ENCODE results near the gene SEPTIN7. TPM values are rescaled to one million over a fixed set of nuclear protein-coding genes. Genes with fewer than 3 reads are reported as not detected.

The SEPTIN7 gene
- total RNA-seq, 1 donor from 2014 or later, result 200 TPM

GRCh38 chr7:35781200-35781701, 19.6 kb upstream of the SEPTIN7 start:
- TF ChIP-seq, protein P1, sequence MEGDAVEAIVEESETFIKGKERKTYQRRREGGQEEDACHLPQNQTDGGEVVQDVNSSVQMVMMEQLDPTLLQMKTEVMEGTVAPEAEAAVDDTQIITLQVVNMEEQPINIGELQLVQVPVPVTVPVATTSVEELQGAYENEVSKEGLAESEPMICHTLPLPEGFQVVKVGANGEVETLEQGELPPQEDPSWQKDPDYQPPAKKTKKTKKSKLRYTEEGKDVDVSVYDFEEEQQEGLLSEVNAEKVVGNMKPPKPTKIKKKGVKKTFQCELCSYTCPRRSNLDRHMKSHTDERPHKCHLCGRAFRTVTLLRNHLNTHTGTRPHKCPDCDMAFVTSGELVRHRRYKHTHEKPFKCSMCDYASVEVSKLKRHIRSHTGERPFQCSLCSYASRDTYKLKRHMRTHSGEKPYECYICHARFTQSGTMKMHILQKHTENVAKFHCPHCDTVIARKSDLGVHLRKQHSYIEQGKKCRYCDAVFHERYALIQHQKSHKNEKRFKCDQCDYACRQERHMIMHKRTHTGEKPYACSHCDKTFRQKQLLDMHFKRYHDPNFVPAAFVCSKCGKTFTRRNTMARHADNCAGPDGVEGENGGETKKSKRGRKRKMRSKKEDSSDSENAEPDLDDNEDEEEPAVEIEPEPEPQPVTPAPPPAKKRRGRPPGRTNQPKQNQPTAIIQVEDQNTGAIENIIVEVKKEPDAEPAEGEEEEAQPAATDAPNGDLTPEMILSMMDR (conservative IDR thresholded peaks at IDR 0.05), result no peak
- no peak overlapping the region for H3K4me3 Mint-ChIP-seq
- H3K27me3 Mint-ChIP-seq, result no peaks in the 10 kb centered on the region
- no peak overlapping the region for H3K27ac Mint-ChIP-seq
- no peak for DNase-seq (ENCODE audit: extremely low spot score, unreplicated experiment)
- no peaks in the 10 kb centered on the region for H3K36me3 Mint-ChIP-seq
- no peaks in the 10 kb centered on the region for H3K9me3 Mint-ChIP-seq
- H3K4me1 Mint-ChIP-seq (ENCODE audit: unreplicated experiment), result no peaks in the 10 kb centered on the region

- no peaks in the 10 kb centered on the region for H3K27me3 Mint-ChIP-seq
- DNase-seq (ENCODE audit: extremely low spot score, unreplicated experiment), result no peak
- H3K27ac Mint-ChIP-seq, result no peak overlapping the region
- H3K9me3 Mint-ChIP-seq, result no peaks in the 10 kb centered on the region
- no peaks in the 10 kb centered on the region for H3K36me3 Mint-ChIP-seq
- H3K4me1 Mint-ChIP-seq (ENCODE audit: unreplicated experiment), result no peaks in the 10 kb centered on the region
- H3K4me3 Mint-ChIP-seq, result no peak overlapping the region
- TF ChIP-seq, protein P1 (conservative IDR thresholded peaks at IDR 0.05), result no peak
Observed at GRCh38 chr7:35781767-35782515, 18.9 kb upstream of the SEPTIN7 start.

GRCh38 chr7:35784332-35784731, 16.5 kb upstream of the SEPTIN7 start:
- Mint-ChIP-seq H3K27ac (no peak overlapping the region), H3K27me3 (no peaks in the 10 kb centered on the region), H3K4me1 (ENCODE audit: unreplicated experiment) (no peaks in the 10 kb centered on the region), H3K9me3 (no peaks in the 10 kb centered on the region), H3K4me3 (no peak overlapping the region), H3K36me3 (no peaks in the 10 kb centered on the region)
- no peak for DNase-seq (ENCODE audit: extremely low spot score, unreplicated experiment)
- TF ChIP-seq, protein P1 (conservative IDR thresholded peaks at IDR 0.05), result no peak

DNA sequence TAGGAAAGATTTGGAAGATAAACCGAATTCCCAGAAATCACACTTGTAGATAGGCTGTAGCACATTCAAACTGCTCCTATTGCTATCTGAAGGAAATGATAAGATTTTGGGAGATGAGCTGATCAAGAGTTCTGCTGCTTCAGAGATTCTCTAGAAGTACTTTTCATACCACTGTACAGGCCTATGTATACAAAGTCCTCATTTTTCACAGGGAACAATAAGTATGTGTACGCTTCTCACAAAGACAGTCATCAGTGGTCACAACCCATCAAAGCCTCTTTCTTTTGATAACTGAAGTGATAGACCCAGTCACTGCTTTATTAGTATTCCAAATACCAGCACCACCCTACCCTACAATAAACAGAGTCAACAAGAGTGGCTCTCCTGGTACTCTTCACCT, 15.6 kb upstream of the SEPTIN7 start:
- TF ChIP-seq, protein P1 (conservative IDR thresholded peaks at IDR 0.05), result no peak
- DNase-seq (ENCODE audit: extremely low spot score, unreplicated experiment), result no peak
- H3K9me3 Mint-ChIP-seq, result no peaks in the 10 kb centered on the region
- no peak overlapping the region for H3K27ac Mint-ChIP-seq
- H3K4me3 Mint-ChIP-seq, result no peak overlapping the region
- no peaks in the 10 kb centered on the region for H3K27me3 Mint-ChIP-seq
- no peaks in the 10 kb centered on the region for H3K36me3 Mint-ChIP-seq
- no peaks in the 10 kb centered on the region for H3K4me1 Mint-ChIP-seq (ENCODE audit: unreplicated experiment)

- Mint-ChIP-seq H3K9me3 (no peaks in the 10 kb centered on the region), H3K4me3 (no peak overlapping the region), H3K36me3 (no peaks in the 10 kb centered on the region), H3K27ac (no peak overlapping the region), H3K4me1 (ENCODE audit: unreplicated experiment) (no peaks in the 10 kb centered on the region), H3K27me3 (no peaks in the 10 kb centered on the region)
- no peak for DNase-seq (ENCODE audit: extremely low spot score, unreplicated experiment)
- TF ChIP-seq, protein P1 (conservative IDR thresholded peaks at IDR 0.05), result no peak
Observed at GRCh38 chr7:35787925-35788324, 12.9 kb upstream of the SEPTIN7 start.

Measured in type B pancreatic cell (in vitro differentiated cells).